H7 (cell line): ENCODE measurements around the gene PHLDB1. TPM values are rescaled to one million over a fixed set of nuclear protein-coding genes. Genes with fewer than 3 reads are reported as not detected.
A peak's percentile ranks its signal among the peaks of the same experiment; 100 is the strongest.

Experiments used
- DNase-seq: peaks from one replicate; pipeline ENCODE4 v3.0.0; 2012
- H3K27me3 ChIP-seq: 2 replicates; pipeline ENCODE4 v1.6.0; 2011; ENCODE audit warnings: mild to moderate bottlenecking, low read length; ENCODE audit not compliant: control insufficient read depth, insufficient read depth
- H3K36me3 ChIP-seq: replicated peaks from 2 replicates; pipeline ENCODE4 v1.5.1; 2011; ENCODE audit warnings: low read length; ENCODE audit not compliant: control insufficient read depth, insufficient read depth
- H3K4me3 ChIP-seq: 2 replicates; pipeline ENCODE4 v1.5.1; 2011; ENCODE audit warnings: low read depth, mild to moderate bottlenecking, control low read depth, low read length, moderate library complexity; ENCODE audit not compliant: insufficient read depth
- total RNA-seq: library from RNA; depleted of rRNA; stranded (reverse); fragments of >200 nt; shearing (Covaris generic); gene quantifications from 2 replicates; pipeline ENCODE4 v1.2.3, GENCODE V29; 2014

PHLDB1 gene
- total RNA-seq, 1 experiment from 2014 or later: 48.7 TPM

- no peak overlapping the region for H3K4me3 ChIP-seq
- no peak for DNase-seq
- H3K27me3 ChIP-seq: no peaks in the 10 kb centered on the region
- H3K36me3 ChIP-seq: peaks cover 10% of the 10 kb centered on the region
These were observed 17.7 kb downstream of the PHLDB1 start for GRCh38 chr11:118625036-118625690.

DNA sequence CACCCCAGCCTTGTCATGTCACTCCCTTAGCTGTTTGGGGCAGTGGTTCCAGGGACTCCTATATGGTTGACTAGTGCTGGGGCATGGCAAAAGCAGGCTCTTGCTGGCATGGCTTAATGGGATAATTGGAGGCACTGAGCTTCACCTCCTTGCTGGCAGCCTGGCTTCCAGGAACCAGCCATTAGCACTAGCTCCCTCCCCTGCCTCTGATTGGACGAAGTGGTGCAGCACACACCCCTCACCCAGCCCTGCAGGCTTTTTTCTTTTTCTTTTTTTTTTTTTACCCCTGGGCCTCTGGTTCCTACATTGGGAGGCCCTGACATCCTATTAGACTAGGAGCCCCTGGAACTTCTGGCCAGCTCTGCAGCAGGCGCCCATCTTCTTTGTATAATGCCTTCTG is 18.6 kb downstream of the PHLDB1 start:
- peaks cover 10% of the 10 kb centered on the region for H3K36me3 ChIP-seq
- peak; percentile 83 for DNase-seq
- no peaks in the 10 kb centered on the region for H3K27me3 ChIP-seq
- H3K4me3 ChIP-seq: no peak overlapping the region

- no peaks in the 10 kb centered on the region for H3K27me3 ChIP-seq
- DNase-seq: no peak
- peaks cover 10% of the 10 kb centered on the region for H3K36me3 ChIP-seq
- H3K4me3 ChIP-seq: no peak overlapping the region
These were observed 20.2 kb downstream of the PHLDB1 start for GRCh38 chr11:118627566-118627965.

GRCh38 chr11:118628031-118628430 is 20.6 kb downstream of the PHLDB1 start:
- Histone ChIP-seq H3K4me3 (no peak overlapping the region), H3K27me3 (no peaks in the 10 kb centered on the region), H3K36me3 (peaks cover 10% of the 10 kb centered on the region)
- DNase-seq: no peak

- H3K27me3 ChIP-seq: no peaks in the 10 kb centered on the region
- no peak overlapping the region for H3K4me3 ChIP-seq
- no peak for DNase-seq
- H3K36me3 ChIP-seq: peaks cover 10% of the 10 kb centered on the region
These were observed 21.0 kb downstream of the PHLDB1 start for GRCh38 chr11:118628432-118628831.

- no peak for DNase-seq
- Histone ChIP-seq H3K27me3 (no peaks in the 10 kb centered on the region), H3K36me3 (peaks cover 10% of the 10 kb centered on the region), H3K4me3 (no peak overlapping the region)
These were observed 21.6 kb downstream of the PHLDB1 start for GRCh38 chr11:118628861-118629549.

DNA sequence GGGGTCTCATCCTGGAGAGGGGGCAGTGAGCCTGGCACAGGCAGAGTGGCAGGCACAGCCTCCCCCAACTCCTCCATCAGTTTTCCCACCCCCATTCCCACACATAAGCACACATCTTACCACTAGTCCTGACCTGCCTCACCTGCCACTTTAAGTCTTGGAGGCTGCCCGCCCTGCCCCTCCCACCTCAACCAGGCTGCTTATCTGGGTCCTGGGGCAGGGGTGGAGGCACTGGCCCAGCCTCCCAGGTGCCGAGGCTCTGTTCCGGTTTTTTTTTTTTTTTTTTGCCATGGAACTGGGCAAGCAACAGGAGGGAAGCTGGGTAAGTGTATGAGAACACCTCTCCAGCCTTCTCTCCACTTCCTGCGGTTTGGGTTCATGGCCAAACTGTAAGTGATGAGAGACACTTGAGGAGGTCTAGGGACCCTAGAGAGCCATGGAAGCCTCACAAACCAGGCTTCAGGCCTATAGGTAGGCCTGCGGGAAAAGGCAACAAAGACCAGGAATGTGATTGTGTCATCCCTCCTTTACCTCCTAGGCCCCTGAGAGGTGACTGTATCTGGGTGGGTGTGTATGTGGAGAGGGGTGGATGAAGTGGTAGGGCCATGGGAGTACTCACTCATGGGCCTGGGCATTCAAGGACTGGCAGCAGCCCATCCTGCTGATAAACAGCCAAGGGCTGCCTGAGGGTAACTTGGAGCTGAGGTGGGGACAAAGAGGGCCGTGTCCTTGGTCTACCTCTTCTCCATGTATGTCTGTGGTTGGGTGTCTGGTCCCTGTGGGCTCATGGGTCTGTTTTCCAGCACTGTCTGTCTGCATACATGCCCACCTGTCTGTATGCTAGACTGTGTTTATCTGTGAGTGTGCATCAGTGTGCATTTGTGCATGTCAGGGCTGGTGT is 22.6 kb downstream of the PHLDB1 start:
- Histone ChIP-seq H3K4me3 (no peak overlapping the region), H3K27me3 (no peaks in the 10 kb centered on the region), H3K36me3 (peaks cover 9% of the 10 kb centered on the region)
- no peak for DNase-seq

- Histone ChIP-seq H3K27me3 (no peaks in the 10 kb centered on the region), H3K36me3 (peaks cover 10% of the 10 kb centered on the region), H3K4me3 (no peak overlapping the region)
- no peak for DNase-seq
These were observed 23.9 kb downstream of the PHLDB1 start for GRCh38 chr11:118631142-118631909.

DNA sequence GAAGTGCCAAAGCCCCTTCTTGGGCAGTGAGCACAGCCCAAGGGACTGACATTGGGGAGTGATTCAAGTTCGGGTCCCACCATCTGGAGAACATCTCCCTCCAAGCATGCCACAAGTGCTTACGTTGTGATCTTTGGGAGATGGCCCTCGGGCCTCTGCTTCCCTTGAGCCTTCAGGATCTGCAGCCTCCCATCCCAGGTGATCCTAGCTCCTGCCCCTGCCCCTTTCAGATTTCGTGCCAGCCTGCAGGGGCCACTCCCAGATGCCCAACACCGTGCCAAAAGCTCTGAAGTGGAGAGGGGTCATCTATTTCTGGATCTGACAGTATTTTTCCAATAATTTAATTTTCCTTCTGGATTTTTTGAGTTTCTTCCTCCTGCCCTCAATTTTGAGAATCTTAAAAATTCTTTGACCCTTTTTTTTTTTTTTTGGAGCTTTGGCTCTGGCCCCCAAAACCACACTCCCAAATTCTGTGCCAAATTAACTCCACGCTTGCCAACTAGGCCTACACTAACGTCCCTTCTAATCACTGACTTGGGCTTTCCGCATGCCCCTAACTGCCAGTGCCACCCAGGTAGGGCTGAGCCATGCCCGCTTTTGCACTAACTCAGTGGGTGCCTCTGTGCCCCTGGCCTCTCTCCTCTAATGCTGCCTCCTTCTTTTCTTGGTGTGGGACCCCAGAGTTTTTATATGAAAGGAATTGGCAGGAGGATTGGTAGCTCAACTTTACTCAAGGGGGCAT is 25.3 kb downstream of the PHLDB1 start:
- H3K36me3 ChIP-seq: peaks cover 5% of the 10 kb centered on the region
- H3K27me3 ChIP-seq: no peaks in the 10 kb centered on the region
- H3K4me3 ChIP-seq: no peak overlapping the region
- no peak for DNase-seq

DNA sequence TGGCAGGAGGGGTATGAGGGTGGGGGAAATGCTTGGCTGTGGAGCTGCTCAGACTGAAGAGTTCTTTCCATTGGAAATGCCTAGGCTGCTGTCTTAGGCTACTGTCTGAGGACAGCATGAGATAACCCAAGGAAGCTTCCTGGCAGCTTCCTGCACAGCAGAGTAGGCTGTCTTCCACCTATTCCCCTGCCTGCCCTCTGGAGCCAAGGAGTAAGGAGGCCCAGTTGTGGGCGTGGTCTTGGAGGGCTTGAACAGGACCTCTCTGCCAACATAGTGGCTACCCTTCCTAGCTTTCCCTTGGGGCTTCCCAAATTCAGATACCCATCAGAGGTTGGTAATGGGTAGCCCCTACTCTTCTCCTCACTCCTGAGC is 25.9 kb downstream of the PHLDB1 start:
- no peak for DNase-seq
- H3K27me3 ChIP-seq: no peaks in the 10 kb centered on the region
- peaks cover 7% of the 10 kb centered on the region for H3K36me3 ChIP-seq
- no peak overlapping the region for H3K4me3 ChIP-seq

GRCh38 chr11:118633979-118634378 is 26.6 kb downstream of the PHLDB1 start:
- DNase-seq: no peak
- Histone ChIP-seq H3K36me3 (peaks cover 7% of the 10 kb centered on the region), H3K4me3 (no peak overlapping the region), H3K27me3 (no peaks in the 10 kb centered on the region)

GRCh38 chr11:118634431-118635236 is 27.2 kb downstream of the PHLDB1 start:
- Histone ChIP-seq H3K4me3 (peak overlapping the region; percentile 58), H3K36me3 (peaks cover 9% of the 10 kb centered on the region), H3K27me3 (no peaks in the 10 kb centered on the region)
- peak; percentile 98 for DNase-seq

DNA sequence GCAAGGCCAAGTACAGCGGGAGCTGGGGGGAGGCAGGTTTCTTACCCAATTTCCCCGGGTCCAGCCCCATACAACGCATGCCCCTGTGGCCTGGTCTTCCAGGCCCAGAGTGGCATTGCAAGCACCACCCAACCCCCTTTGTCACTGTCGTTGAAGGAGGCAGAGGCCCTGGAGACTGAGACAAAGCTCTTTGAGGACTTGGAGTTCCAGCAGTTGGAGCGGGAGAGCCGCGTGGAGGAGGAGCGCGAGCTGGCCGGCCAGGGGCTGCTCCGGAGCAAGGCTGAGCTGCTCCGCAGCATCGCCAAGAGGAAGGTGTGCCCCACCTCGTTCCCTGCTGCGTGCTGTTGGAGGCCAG is 27.8 kb downstream of the PHLDB1 start:
- Histone ChIP-seq H3K36me3 (peaks cover 12% of the 10 kb centered on the region), H3K4me3 (peak overlapping the region; percentile 58)
- DNase-seq: no peak

More for the DNA sequence above, 27.8 kb downstream of the PHLDB1 start:
- H3K27me3 ChIP-seq: no peaks in the 10 kb centered on the region
